Measurements from ENCODE around the gene NDE1.

NDE1 gene

DNA sequence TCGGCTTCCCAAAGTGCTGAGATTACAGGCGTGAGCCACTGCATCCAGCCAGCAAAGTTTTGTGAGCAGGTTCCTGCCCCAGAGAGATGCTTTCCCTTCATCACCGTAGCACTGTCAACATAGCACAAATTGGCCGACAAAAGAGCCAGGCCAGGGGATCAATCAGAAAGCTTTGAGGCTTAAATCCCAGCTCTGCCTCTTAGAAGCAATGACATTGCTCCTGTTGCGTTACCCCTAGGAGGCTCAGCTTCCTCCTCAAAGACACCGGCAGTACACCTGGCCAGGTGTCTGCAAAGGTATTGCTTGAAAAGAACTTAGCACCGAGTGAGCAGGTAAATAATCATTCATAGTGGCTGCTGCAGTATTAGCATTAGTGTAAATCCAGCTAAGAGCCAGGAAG lies 86.5 kb downstream of the NDE1 start:
- H3K4me3 ChIP-seq (replicated peaks; ENCODE audit: low read depth, low read length): no peak overlapping the region
- no peak for DNase-seq (ENCODE audit: low read depth)
- TF ChIP-seq, protein P1, sequence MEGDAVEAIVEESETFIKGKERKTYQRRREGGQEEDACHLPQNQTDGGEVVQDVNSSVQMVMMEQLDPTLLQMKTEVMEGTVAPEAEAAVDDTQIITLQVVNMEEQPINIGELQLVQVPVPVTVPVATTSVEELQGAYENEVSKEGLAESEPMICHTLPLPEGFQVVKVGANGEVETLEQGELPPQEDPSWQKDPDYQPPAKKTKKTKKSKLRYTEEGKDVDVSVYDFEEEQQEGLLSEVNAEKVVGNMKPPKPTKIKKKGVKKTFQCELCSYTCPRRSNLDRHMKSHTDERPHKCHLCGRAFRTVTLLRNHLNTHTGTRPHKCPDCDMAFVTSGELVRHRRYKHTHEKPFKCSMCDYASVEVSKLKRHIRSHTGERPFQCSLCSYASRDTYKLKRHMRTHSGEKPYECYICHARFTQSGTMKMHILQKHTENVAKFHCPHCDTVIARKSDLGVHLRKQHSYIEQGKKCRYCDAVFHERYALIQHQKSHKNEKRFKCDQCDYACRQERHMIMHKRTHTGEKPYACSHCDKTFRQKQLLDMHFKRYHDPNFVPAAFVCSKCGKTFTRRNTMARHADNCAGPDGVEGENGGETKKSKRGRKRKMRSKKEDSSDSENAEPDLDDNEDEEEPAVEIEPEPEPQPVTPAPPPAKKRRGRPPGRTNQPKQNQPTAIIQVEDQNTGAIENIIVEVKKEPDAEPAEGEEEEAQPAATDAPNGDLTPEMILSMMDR (IDR thresholded peaks at IDR 0.05; ENCODE audit: low read length, missing control alignments): no peak

DNA sequence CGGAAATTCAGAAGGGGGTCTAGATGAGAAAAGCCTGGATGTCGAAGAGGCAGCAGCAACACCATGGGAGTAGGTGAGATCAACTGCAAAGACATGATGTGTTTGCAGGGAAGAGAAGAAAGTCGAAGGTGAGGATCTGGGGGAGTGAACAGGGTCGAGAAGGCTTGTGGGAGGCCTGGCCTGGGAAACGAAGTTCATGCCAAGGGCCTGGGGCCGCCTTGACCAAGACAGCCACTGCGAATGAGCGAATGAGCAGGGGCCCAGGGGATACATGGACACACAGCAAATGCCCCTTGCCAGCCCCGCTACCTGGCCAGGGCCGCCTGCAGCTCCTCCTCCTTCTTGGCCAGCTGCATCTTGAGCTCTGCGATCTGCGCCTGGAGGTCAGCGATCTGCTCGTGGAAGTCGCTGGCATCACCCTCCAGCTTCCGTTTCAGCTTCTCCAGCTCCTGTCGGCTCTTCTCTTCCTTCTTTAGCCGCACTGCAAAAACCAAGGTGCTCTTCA lies 87.1 kb downstream of the NDE1 start:
- TF ChIP-seq, protein P1 (IDR thresholded peaks at IDR 0.05; ENCODE audit: low read length, missing control alignments): no peak
- DNase-seq (ENCODE audit: low read depth): no peak
- H3K4me3 ChIP-seq (replicated peaks; ENCODE audit: low read depth, low read length): no peak overlapping the region

DNA sequence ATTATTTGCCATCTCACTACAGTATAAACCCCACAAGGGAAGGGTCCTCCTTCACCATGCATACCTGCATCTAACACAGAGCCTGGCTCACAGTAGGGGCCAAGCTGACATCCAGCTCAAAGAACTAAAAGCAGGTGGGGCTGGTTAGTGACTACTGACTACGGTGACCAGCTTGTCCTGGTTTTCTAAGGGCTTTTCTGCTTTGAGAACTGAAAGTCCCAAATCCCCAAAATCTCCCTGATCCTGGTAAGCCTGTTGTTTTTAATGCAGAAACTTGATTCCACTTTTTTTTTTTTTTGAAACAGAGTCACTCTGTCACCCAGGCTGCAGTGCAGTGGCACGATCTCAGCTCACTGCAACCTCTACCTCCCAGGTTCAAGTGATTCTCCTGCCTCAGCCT lies 89.4 kb downstream of the NDE1 start:
- no peak overlapping the region for H3K4me3 ChIP-seq (replicated peaks; ENCODE audit: low read depth, low read length)
- TF ChIP-seq, protein P1 (IDR thresholded peaks at IDR 0.05; ENCODE audit: low read length, missing control alignments): no peak

DNA sequence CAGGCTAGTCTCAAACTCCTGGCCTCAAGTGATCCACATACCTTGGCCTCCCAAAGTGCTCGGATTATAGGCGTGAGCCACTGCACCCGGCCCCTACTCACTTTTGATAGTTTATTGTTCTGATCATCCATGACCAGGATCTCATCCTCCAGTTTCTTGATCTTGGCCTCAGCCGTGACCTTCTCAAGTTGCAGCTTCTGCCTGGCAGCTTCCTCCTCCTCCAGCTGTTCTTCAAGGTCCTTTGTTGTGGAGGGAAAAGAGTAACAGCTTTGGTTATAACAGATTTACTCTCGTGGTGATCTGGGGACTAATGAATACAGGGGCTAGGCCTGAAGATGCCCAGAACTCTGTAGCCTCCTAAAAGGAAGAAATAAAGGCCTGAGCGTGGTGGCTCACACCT lies 89.9 kb downstream of the NDE1 start:
- H3K4me3 ChIP-seq (replicated peaks; ENCODE audit: low read depth, low read length): no peak overlapping the region
- DNase-seq (ENCODE audit: low read depth): no peak
- TF ChIP-seq, protein P1 (IDR thresholded peaks at IDR 0.05; ENCODE audit: low read length, missing control alignments): no peak

More for the DNA sequence above, 89.4 kb downstream of the NDE1 start:
- no peak for DNase-seq (ENCODE audit: low read depth)

DNA sequence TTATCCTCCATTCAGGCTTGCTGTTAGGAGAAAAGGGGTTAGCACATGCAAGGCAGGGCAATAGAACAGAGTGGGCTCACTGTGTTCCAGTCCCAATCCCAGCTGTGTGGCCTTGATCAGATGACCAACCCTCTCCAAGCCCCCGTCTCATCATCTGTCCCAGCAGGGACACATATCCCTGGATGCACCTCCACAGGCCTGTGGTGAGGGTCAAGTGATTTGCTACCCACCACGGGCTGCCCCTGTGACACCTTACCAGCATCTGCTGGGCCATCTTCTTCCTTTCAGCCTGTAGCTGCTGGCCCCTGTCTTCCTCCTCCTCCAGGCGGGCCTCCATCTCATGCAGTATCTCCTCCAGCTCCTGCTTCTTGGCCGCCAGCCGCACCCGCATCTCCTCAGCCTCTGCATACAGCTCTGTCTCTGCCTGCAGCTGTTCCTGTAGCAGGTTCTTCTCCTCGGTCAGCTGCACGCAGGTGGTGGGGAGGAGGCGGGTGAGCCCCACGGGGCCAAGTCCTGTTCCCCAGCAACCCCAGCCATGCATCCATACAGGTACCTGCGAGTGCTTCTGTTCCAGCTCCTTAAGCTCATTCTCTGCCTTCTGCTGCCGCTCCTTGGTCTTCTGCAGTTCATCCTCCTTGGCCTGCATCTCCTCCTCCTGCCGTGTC lies 91.3 kb downstream of the NDE1 start:
- H3K4me3 ChIP-seq (replicated peaks; ENCODE audit: low read depth, low read length): no peak overlapping the region
- TF ChIP-seq, protein P1 (IDR thresholded peaks at IDR 0.05; ENCODE audit: low read length, missing control alignments): no peak
- no peak for DNase-seq (ENCODE audit: low read depth)

DNA sequence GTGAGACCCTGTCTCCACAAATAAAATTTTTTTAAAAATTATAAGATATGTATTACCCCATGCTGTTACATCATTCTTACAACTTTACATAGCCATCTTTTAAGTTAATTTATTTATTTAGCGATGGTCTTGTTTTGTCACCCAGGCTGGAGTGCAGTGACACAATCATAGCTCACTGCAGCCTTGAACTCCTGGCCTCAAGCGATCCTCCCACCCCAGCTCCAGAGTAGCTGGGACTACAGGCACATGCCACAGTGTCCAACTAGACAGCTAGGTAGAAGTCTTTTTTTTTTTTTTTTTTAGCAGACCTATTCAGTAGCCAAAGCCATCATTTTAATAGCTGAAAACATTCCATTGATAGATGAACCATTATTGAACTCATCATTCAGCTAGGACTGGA lies 92.7 kb downstream of the NDE1 start:
- DNase-seq (ENCODE audit: low read depth): no peak
- TF ChIP-seq, protein P1 (IDR thresholded peaks at IDR 0.05; ENCODE audit: low read length, missing control alignments): no peak
- H3K4me3 ChIP-seq (replicated peaks; ENCODE audit: low read depth, low read length): no peak overlapping the region

DNA sequence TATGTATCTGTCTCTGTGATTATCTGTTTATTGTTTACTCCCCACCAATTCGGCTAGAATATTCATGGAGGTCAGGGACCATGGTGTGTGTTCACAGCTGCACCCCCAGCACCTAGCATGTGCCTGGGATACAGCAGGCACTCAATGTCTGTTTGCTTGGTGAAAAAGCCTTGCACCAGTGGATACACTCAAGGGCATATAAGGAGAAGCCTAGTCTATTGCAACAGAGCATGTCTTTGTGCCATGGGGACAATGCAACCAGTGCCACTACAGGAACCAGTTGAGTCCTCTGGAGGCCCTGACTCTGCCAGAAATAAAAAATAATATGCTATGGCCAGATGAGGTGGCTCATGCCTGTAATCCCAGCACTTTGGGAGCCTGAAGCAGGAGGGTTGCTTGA lies 93.6 kb downstream of the NDE1 start:
- TF ChIP-seq, protein P1 (IDR thresholded peaks at IDR 0.05; ENCODE audit: low read length, missing control alignments): no peak
- DNase-seq (ENCODE audit: low read depth): no peak
- no peak overlapping the region for H3K4me3 ChIP-seq (replicated peaks; ENCODE audit: low read depth, low read length)

All from fibroblast of pulmonary artery (primary cell).